H1 (cell line): ENCODE results near the gene OCRL. TPM values are rescaled to one million over a fixed set of nuclear protein-coding genes. Genes with fewer than 3 reads are reported as not detected.

ENCODE experiments used
- CTCF ChIA-PET: fragments of 300-600 bp; sonication (Branson Sonifier 250); formaldehyde crosslinking; loops from one replicate; lab custom pipeline; 2021; ENCODE audit not compliant: partially characterized antibody; lab: Charles Lee
- POLR2A ChIA-PET: fragments of 300-600 bp; sonication (Branson Sonifier 250); formaldehyde crosslinking; loops from one replicate; lab custom pipeline; 2021; ENCODE audit warnings: inconsistent platforms; ENCODE audit not compliant: partially characterized antibody; lab: Charles Lee
- DNase-seq, 2 experiments: peaks; one replicate each; pipeline versions ENCODE4 v3.0.0 to v3.0.0-alpha.2; 2010 to 2022; ENCODE audit warnings: low spot score in 2 of 2, low read depth in 1 of 2, mixed read lengths in 1 of 2
- FAIRE-seq: peaks from 2 replicates; lab custom pipeline; 2011; peaks lifted over from hg19 to GRCh38; lab: Jason Lieb, UNC
- H2AFZ ChIP-seq: 2 replicates; pipeline ENCODE4 v1.8.1; 2012; ENCODE audit warnings: low read length, inconsistent platforms
- H2AK5ac ChIP-seq: 2 replicates; pipeline ENCODE4 v1.6.1; 2013; ENCODE audit warnings: low read depth, low read length
- H2BK120ac ChIP-seq: replicated peaks from 2 replicates; pipeline ENCODE3; 2013; ENCODE audit warnings: low read depth, low read length, inconsistent platforms
- H2BK12ac ChIP-seq: 2 replicates; pipeline ENCODE4 v1.6.1; 2013; ENCODE audit warnings: low read depth, low read length
- H2BK15ac ChIP-seq: 2 replicates; pipeline ENCODE4 v1.6.1; 2013; ENCODE audit warnings: low read length
- H2BK20ac ChIP-seq: 2 replicates; pipeline ENCODE4 v1.6.1; 2013; ENCODE audit warnings: low read length
- H2BK5ac ChIP-seq: 2 replicates; pipeline ENCODE4 v1.6.1; 2013; ENCODE audit warnings: low read depth, low read length
- H3K14ac ChIP-seq: 2 replicates; pipeline ENCODE4 v1.6.1; 2013; ENCODE audit warnings: inconsistent platforms; ENCODE audit not compliant: insufficient read length
- H3K18ac ChIP-seq: 2 replicates; pipeline ENCODE4 v1.6.1; 2013; ENCODE audit warnings: low read length; ENCODE audit errors: extremely low read depth
- H3K23ac ChIP-seq: 2 replicates; pipeline ENCODE4 v1.6.1; 2013; ENCODE audit warnings: inconsistent platforms; ENCODE audit not compliant: insufficient read length
- H3K23me2 ChIP-seq: 2 replicates; pipeline ENCODE4 v1.6.1; 2013; ENCODE audit warnings: low read depth, low read length
- H3K27ac ChIP-seq: 2 replicates; pipeline ENCODE4 v1.6.1; 2011; ENCODE audit warnings: low read depth, low read length, inconsistent platforms
- H3K27me3 ChIP-seq, 4 experiments: replicated peaks in 1 of 4; 1 replicate in 1 of 4; 2 replicates in 3 of 4; pipeline versions ENCODE4 v1.6.1 to v1.8.1; 2011 to 2013; ENCODE audit warnings: low read length in 3 of 4, mild to moderate bottlenecking in 3 of 4, inconsistent platforms in 2 of 4, mixed read lengths in 2 of 4, moderate library complexity in 1 of 4; ENCODE audit not compliant: control insufficient read depth in 3 of 4, insufficient read depth in 3 of 4; ENCODE audit errors: extremely low read depth in 1 of 4
- H3K36me3 ChIP-seq, 4 experiments: 2 replicates each; pipeline versions ENCODE4 v1.6.1 to v1.8.1; 2011 to 2013; ENCODE audit warnings: mild to moderate bottlenecking in 4 of 4, low read length in 3 of 4, moderate library complexity in 2 of 4, control low read depth in 1 of 4, inconsistent platforms in 1 of 4; ENCODE audit not compliant: insufficient read depth in 4 of 4, control insufficient read depth in 2 of 4
- H3K4ac ChIP-seq: replicated peaks from 2 replicates; pipeline ENCODE3; 2013; ENCODE audit warnings: low read length, low read depth, mixed read lengths, inconsistent platforms; ENCODE audit not compliant: insufficient read length
- H3K4me1 ChIP-seq, 4 experiments: replicated peaks in 1 of 4; 1 replicate in 1 of 4; 2 replicates in 3 of 4; pipeline versions ENCODE4 v1.6.1 to v1.8.1; 2011 to 2013; ENCODE audit warnings: low read length in 3 of 4, inconsistent platforms in 2 of 4, mixed read lengths in 1 of 4; ENCODE audit not compliant: insufficient read depth in 4 of 4, control insufficient read depth in 3 of 4
- H3K4me2 ChIP-seq, 2 experiments: 2 replicates each; pipeline versions ENCODE4 v1.6.1 to v1.8.1; 2011 to 2013; ENCODE audit warnings: low read depth in 2 of 2, low read length in 2 of 2, control low read depth in 1 of 2, inconsistent platforms in 1 of 2, mild to moderate bottlenecking in 1 of 2; ENCODE audit not compliant: insufficient read depth in 1 of 2
- H3K4me3 ChIP-seq, 4 experiments: fragments of 200-600, 300-600 bp in 1 of 4; sonication (generic), shearing (Covaris generic), sonication (Bioruptor Twin) in 1 of 4; 2 replicates each; pipeline versions ENCODE4 v1.5.1 to v1.8.1; 2011 to 2016; ENCODE audit warnings: low read length in 4 of 4, low read depth in 3 of 4, control low read depth in 2 of 4, inconsistent platforms in 2 of 4, mild to moderate bottlenecking in 2 of 4, mixed read lengths in 1 of 4, moderate library complexity in 1 of 4; ENCODE audit not compliant: insufficient read depth in 2 of 4; ENCODE audit errors: extremely low read depth in 1 of 4
- H3K56ac ChIP-seq: replicated peaks from 2 replicates; pipeline ENCODE3; 2013; ENCODE audit warnings: low read depth, mild to moderate bottlenecking, mixed read lengths, low read length, inconsistent platforms; ENCODE audit not compliant: insufficient read length
- H3K79me1 ChIP-seq: 2 replicates; pipeline ENCODE4 v1.6.1; 2013; ENCODE audit warnings: low read depth, low read length, control low read depth
- H3K79me2 ChIP-seq, 2 experiments: 2 replicates each; pipeline versions ENCODE4 v1.6.1 to v1.8.1; 2012 to 2013; ENCODE audit warnings: low read length in 2 of 2, mild to moderate bottlenecking in 2 of 2, inconsistent platforms in 1 of 2; ENCODE audit not compliant: insufficient read depth in 2 of 2, control insufficient read depth in 1 of 2
- H3K9ac ChIP-seq, 4 experiments: replicated peaks in 1 of 4; 1 replicate in 1 of 4; 2 replicates in 3 of 4; pipeline versions ENCODE4 v1.6.1 to v1.8.1; 2011 to 2013; ENCODE audit warnings: low read depth in 3 of 4, low read length in 3 of 4, control low read depth in 2 of 4, mild to moderate bottlenecking in 2 of 4, moderate library complexity in 2 of 4, inconsistent platforms in 1 of 4; ENCODE audit errors: extremely low read depth in 1 of 4
- H3K9me3 ChIP-seq, 2 experiments: 2 replicates each; pipeline versions ENCODE4 v1.6.1 to v1.8.1; 2012 to 2013; ENCODE audit warnings: mild to moderate bottlenecking in 2 of 2, moderate library complexity in 2 of 2, control low read depth in 1 of 2, inconsistent platforms in 1 of 2, low read depth in 1 of 2, low read length in 1 of 2, mixed read lengths in 1 of 2; ENCODE audit not compliant: insufficient read depth in 2 of 2
- H4K20me1 ChIP-seq, 2 experiments: replicated peaks in 1 of 2; 2 replicates each; pipeline versions ENCODE3 to v1.8.1; 2011 to 2013; ENCODE audit warnings: inconsistent platforms in 2 of 2, low read length in 2 of 2, mild to moderate bottlenecking in 1 of 2; ENCODE audit not compliant: insufficient read depth in 2 of 2, control insufficient read depth in 1 of 2
- H4K5ac ChIP-seq: 2 replicates; pipeline ENCODE4 v1.6.1; 2013; ENCODE audit warnings: low read length, low read depth, mixed read lengths, inconsistent platforms; ENCODE audit not compliant: insufficient read length
- H4K8ac ChIP-seq: 2 replicates; pipeline ENCODE4 v1.8.0; 2013; ENCODE audit warnings: mild to moderate bottlenecking, moderate library complexity, low read length, inconsistent platforms; ENCODE audit not compliant: insufficient read depth; ENCODE audit errors: extremely low read depth
- H4K91ac ChIP-seq: replicated peaks from 2 replicates; pipeline ENCODE3; 2013; ENCODE audit warnings: low read length, mixed read lengths, inconsistent platforms; ENCODE audit not compliant: insufficient read length
- EGR1 ChIP-seq: IDR thresholded peaks from 2 replicates; pipeline ENCODE4 v1.6.1; 2011; ENCODE audit warnings: low read depth, low read length, borderline replicate concordance
- POU5F1 ChIP-seq: IDR thresholded peaks from 2 replicates; pipeline ENCODE4 v1.6.1; 2011; ENCODE audit warnings: low read depth, mild to moderate bottlenecking, low read length, moderate library complexity
- SUZ12 ChIP-seq: fragments of 200-600 bp; sonication (generic); IDR thresholded peaks from 2 replicates; pipeline ENCODE4 v1.6.1; 2012; ENCODE audit warnings: mild to moderate bottlenecking, inconsistent platforms, low read length, moderate library complexity, mixed read lengths
- WGBS, 2 experiments: shearing (Covaris generic) in 1 of 2; methylation state at CpG; one replicate each; pipeline versions ENCODE4 v1.1.6 to v1.1.7; 2013 to 2015; ENCODE audit warnings: low lambda C conversion rate in 2 of 2, mixed read lengths in 2 of 2, inconsistent platforms in 1 of 2, low coverage in 1 of 2, missing lambda C conversion rate in 1 of 2; ENCODE audit not compliant: insufficient replicate concordance in 2 of 2, insufficient coverage in 1 of 2, insufficient read length in 1 of 2; ENCODE audit errors: extremely low coverage in 1 of 2, missing lambda C conversion rate in 1 of 2; 5-methylcytosine and 5-hydroxymethylcytosine counted together
- polyA plus RNA-seq, 7 experiments: library from polyadenylated mRNA; depleted of rRNA in 3 of 7; stranded (reverse) in 5 of 7; unstranded in 2 of 7; fragments of >200 nt in 5 of 7; fragments of 200-250 nt in 2 of 7; gene quantifications; 1 replicate in 5 of 7; 2 replicates in 1 of 7; 4 replicates in 1 of 7; pipeline versions ENCODE4 v1.2.1 to v1.2.3, GENCODE V29; 2011 to 2013; ENCODE audit warnings: missing spikeins in 2 of 7, mixed read lengths in 2 of 7
- total RNA-seq: library from RNA; stranded (reverse); fragmentation: NEBNext Ultra II Directional; extraction: Animal tissue kit (Norgen Biotek cat#: 25700); gene quantifications from 2 replicates; pipeline ENCODE4 v1.2.1, GENCODE V29; 2021

OCRL gene
- total and polyA plus RNA-seq, 2 of the 8 experiments (the other 6 are each of a cell fraction or from before 2014, with no cell fraction given), result 12.7 to 15.1 TPM

DNA sequence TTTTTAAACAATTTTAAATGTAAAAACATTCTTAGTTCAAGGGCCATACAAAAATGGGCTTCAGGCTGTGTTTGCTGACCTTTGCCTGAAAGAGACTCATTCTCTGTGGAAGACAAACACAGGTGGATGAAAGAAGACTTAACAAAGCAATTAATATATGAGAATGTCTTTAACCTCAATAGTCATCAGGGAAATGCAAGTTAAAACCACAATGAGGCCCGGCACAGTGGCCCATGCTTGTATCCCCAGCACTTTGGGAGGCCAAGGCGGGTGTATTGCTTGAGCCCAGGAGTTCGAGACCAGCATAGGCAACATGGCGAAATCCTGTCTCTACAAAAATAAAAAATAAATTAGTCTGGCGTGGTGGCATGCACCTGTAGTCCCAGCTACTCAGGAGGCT is 9.6 kb upstream of the OCRL start:
- Histone ChIP-seq H3K23me2 (no peaks in the 10 kb centered on the region), H3K9ac (no peak overlapping the region), H4K5ac (no peak overlapping the region)
- no peak for TF ChIP-seq POU5F1
- TF ChIP-seq SUZ12, result no peak
- TF ChIP-seq EGR1, result no peak
- TF ChIP-seq, all 59 proteins: peak for 0
- no peaks in the 10 kb centered on the region for H3K9me3 ChIP-seq
- no peak overlapping the region for H2BK5ac ChIP-seq
- ChIA-PET POLR2A (no interaction called here), CTCF (no interaction called here)
- no peak overlapping the region for H4K8ac ChIP-seq
- H3K23ac ChIP-seq, result no peak overlapping the region
- no peak for DNase-seq
- H3K18ac ChIP-seq, result no peak overlapping the region
- no peak overlapping the region for H4K91ac ChIP-seq
- H4K20me1 ChIP-seq, result no peaks in the 10 kb centered on the region
- H2BK12ac ChIP-seq, result no peak overlapping the region
- no peak overlapping the region for H3K56ac ChIP-seq
- H3K14ac ChIP-seq, result no peak overlapping the region
- no peaks in the 10 kb centered on the region for H3K36me3 ChIP-seq
- H2AFZ ChIP-seq, result no peak overlapping the region
- no peak overlapping the region for H3K4ac ChIP-seq
- H3K4me3 ChIP-seq, result no peak overlapping the region
- H3K4me1 ChIP-seq, result no peaks in the 10 kb centered on the region
- no peaks in the 10 kb centered on the region for H3K79me2 ChIP-seq
- no peak overlapping the region for H2BK20ac ChIP-seq
- H2BK120ac ChIP-seq, result no peak overlapping the region
- FAIRE-seq, result no peak
- H3K27me3 ChIP-seq, result no peaks in the 10 kb centered on the region
- no peak overlapping the region for H3K4me2 ChIP-seq
- H2BK15ac ChIP-seq, result no peak overlapping the region
- no peaks in the 10 kb centered on the region for H3K79me1 ChIP-seq
- H2AK5ac ChIP-seq, result no peak overlapping the region
- WGBS, 2 experiments, result 91% methylated on average over 5 of the region's 5 CpGs; no CpG with 5 or more reads in 1 of the 2 experiments
- H3K27ac ChIP-seq, result no peak overlapping the region
